SK-N-SH (cell line): ENCODE measurements around the gene TPD52L2.
"Not testable (repeated sequence)": the region's sequence is repeated elsewhere in the genome, so short reads cannot be mapped to it uniquely, and the experiment has no call there.

ENCODE experiments used
- RXRA ChIP-seq: IDR thresholded peaks from 2 replicates; pipeline ENCODE4 v1.4.0; 2012; ENCODE audit warnings: low read depth, mild to moderate bottlenecking, borderline replicate concordance
- TF ChIP-seq, protein P1 (sequence below): fragments of 200-600 bp; sonication (generic); IDR thresholded peaks from 2 replicates; pipeline ENCODE4 v1.6.1; 2017; ENCODE audit warnings: antibody characterized with exemption, mild to moderate bottlenecking, moderate library complexity

DNA sequence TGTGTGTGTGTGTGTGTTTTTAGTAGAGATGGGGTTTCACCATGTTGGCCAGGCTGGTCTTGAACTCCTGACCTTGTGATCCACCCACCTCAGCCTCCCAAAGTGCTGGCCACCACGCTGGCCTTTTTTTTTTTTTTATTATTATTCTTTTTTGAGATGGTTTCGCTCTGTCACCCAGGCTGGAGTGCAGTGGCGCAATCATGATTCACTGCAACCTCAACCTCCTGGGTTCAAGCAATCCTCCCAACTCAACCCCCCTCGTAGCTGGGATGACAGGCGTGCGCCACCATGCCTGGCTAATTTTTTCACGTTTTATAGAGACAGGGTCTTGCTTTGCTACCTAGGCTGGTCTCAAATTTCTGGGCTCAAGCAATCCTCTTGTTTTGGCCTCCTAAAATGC lies 9.2 kb downstream of the TPD52L2 start:
- TF ChIP-seq, protein P1, sequence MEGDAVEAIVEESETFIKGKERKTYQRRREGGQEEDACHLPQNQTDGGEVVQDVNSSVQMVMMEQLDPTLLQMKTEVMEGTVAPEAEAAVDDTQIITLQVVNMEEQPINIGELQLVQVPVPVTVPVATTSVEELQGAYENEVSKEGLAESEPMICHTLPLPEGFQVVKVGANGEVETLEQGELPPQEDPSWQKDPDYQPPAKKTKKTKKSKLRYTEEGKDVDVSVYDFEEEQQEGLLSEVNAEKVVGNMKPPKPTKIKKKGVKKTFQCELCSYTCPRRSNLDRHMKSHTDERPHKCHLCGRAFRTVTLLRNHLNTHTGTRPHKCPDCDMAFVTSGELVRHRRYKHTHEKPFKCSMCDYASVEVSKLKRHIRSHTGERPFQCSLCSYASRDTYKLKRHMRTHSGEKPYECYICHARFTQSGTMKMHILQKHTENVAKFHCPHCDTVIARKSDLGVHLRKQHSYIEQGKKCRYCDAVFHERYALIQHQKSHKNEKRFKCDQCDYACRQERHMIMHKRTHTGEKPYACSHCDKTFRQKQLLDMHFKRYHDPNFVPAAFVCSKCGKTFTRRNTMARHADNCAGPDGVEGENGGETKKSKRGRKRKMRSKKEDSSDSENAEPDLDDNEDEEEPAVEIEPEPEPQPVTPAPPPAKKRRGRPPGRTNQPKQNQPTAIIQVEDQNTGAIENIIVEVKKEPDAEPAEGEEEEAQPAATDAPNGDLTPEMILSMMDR, result not testable (repeated sequence)
- TF ChIP-seq RXRA, result not testable (repeated sequence)
